GM12874 (cell line): ENCODE data around the gene CMC1.

ENCODE experiments used
- TF ChIP-seq, protein P1 (sequence below): IDR thresholded peaks from 2 replicates; pipeline ENCODE4 v1.5.1; 2011; ENCODE audit warnings: low read depth, mild to moderate bottlenecking, control low read depth, low read length, moderate library complexity; ENCODE audit not compliant: insufficient read depth

CMC1 gene

GRCh38 chr3:28232659-28233058 lies 8.8 kb upstream of the CMC1 start:
- TF ChIP-seq, protein P1, sequence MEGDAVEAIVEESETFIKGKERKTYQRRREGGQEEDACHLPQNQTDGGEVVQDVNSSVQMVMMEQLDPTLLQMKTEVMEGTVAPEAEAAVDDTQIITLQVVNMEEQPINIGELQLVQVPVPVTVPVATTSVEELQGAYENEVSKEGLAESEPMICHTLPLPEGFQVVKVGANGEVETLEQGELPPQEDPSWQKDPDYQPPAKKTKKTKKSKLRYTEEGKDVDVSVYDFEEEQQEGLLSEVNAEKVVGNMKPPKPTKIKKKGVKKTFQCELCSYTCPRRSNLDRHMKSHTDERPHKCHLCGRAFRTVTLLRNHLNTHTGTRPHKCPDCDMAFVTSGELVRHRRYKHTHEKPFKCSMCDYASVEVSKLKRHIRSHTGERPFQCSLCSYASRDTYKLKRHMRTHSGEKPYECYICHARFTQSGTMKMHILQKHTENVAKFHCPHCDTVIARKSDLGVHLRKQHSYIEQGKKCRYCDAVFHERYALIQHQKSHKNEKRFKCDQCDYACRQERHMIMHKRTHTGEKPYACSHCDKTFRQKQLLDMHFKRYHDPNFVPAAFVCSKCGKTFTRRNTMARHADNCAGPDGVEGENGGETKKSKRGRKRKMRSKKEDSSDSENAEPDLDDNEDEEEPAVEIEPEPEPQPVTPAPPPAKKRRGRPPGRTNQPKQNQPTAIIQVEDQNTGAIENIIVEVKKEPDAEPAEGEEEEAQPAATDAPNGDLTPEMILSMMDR: no peak

GRCh38 chr3:28234454-28234853 lies 7.0 kb upstream of the CMC1 start:
- TF ChIP-seq, protein P1: no peak

DNA sequence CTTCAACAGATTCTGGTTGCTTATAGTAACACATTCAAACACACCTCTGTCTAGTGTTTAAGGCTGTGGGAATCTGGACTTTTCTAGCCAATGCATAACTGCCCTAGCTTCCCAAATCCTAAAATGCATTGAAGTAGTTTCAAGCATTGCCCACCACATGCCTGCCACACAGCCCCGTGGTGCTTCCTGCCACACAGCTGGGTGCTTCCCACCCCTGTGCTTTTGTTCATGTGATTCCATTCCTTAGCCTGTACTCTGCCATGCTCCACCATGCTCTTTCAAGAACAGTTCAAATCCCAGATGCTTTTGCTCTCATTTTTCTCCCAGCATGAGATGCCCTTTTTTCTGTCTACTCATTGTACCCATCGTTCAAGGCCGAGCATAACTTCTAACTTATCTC lies 2.3 kb upstream of the CMC1 start:
- TF ChIP-seq, protein P1: no peak

- TF ChIP-seq, protein P1: no peak
Measured at GRCh38 chr3:28240441-28240840, 978 bp upstream of the CMC1 start.

- TF ChIP-seq, protein P1: no peak
Measured at GRCh38 chr3:28242519-28242918, 1.1 kb downstream of the CMC1 start.

GRCh38 chr3:28243424-28244106 lies 2.1 kb downstream of the CMC1 start:
- TF ChIP-seq, protein P1: no peak

DNA sequence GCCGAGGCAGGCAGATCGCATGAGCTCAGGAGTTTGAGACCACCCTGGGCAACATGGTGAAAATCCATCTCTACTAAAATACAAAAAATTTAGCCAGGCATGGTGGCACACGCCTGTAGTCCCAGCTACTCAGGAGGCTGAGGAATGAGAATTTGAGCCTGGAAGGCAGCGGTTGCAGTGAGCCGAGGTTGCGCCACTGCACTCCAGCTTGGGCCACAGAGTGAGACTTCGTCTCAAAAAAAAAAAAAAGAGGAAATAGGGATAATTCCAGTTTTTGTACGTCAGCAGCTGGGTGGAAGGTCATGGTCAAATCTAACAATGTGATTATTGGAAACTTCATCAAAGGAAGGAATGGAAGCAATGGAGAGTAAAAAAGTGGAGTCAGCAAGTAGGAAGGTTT lies 3.1 kb downstream of the CMC1 start:
- TF ChIP-seq, protein P1: no peak
